ENCODE results near the gene FCER2. TPM values are rescaled to one million over a fixed set of nuclear protein-coding genes. Genes with fewer than 3 reads are reported as not detected.
"Not testable (repeated sequence)": the region's sequence is repeated elsewhere in the genome, so short reads cannot be mapped to it uniquely, and the experiment has no call there.

FCER2 gene
- polyA plus RNA-seq, 1 experiment, result not detected

DNA sequence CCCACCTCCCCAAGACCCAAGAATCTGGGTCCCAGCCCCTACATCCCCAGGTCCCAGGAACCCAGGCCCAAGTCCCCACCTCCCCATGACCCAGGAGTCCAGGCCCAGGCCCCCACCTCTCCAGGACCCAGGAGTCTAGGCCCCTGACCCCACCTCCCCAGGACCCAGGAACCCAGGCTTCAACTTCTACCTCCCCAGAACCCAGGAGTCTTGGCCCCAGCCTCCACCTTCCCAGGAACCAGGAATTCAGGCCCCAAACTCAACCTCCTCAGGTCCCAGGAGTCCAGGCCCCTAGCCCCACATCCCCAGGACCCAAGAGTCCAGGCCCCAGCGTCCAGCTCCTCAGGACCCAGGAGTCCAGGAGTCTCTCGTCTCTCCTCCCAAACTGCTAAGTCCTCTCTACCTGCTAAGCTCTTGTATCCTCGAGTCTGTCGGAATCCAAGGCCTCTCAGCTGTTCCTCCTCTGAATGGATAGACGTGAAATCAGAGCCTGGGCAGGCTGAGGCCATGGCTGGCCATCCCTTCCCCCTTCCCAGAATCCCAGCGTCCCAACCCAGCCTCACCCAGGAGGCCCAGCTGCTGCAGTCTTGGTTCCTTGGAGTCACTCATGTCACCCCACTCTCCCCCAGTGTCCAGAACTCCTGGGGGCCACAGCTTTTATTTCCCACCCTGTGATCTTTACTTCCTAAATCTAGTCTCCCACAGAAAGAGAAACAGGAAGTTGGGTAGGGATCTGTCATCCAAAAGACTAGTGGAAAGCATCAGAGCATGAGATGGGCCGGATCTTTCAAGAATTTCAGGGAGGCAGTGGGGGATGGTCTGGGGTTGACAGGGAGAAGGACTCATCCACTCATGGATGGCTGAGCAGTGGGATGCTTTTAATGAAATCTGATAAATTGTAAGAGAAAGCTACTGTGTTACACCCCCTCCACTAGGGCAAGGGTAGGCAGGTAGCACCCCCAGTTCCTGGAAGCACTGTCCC, 45.3 kb upstream of the FCER2 start, which contains the start of gene CD209:
TSS of gene CD209 (minus strand) at position 632 of the 982 bp plus-strand sequence. CDS start at position 609, 23 bp downstream.
- no peak within 1 kb of the TSS for H3K4me3 ChIP-seq (ENCODE audit: low read depth, low read length)
- POLR2A ChIA-PET, result no interaction called here
- no peaks in the 10 kb centered on the region for H3K36me3 ChIP-seq (ENCODE audit: control insufficient read depth, insufficient read depth, low read length)
- CTCF ChIA-PET, result interaction anchor here (0.9 to 1.2 kb wide), 2 partner anchors 12 to 53 kb away, joined by 4 to 5 read pairs; no protein-coding TSS in a partner anchor
- TF ChIP-seq, protein P1, sequence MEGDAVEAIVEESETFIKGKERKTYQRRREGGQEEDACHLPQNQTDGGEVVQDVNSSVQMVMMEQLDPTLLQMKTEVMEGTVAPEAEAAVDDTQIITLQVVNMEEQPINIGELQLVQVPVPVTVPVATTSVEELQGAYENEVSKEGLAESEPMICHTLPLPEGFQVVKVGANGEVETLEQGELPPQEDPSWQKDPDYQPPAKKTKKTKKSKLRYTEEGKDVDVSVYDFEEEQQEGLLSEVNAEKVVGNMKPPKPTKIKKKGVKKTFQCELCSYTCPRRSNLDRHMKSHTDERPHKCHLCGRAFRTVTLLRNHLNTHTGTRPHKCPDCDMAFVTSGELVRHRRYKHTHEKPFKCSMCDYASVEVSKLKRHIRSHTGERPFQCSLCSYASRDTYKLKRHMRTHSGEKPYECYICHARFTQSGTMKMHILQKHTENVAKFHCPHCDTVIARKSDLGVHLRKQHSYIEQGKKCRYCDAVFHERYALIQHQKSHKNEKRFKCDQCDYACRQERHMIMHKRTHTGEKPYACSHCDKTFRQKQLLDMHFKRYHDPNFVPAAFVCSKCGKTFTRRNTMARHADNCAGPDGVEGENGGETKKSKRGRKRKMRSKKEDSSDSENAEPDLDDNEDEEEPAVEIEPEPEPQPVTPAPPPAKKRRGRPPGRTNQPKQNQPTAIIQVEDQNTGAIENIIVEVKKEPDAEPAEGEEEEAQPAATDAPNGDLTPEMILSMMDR (IDR thresholded peaks at IDR 0.05; ENCODE audit: insufficient read depth, low read depth, low read length), result no peak
- no peak for DNase-seq (ENCODE audit: low read depth)
- H3K27me3 ChIP-seq (ENCODE audit: control insufficient read depth, insufficient read depth, low read length), result peaks cover 2% of the 10 kb centered on the region

DNA sequence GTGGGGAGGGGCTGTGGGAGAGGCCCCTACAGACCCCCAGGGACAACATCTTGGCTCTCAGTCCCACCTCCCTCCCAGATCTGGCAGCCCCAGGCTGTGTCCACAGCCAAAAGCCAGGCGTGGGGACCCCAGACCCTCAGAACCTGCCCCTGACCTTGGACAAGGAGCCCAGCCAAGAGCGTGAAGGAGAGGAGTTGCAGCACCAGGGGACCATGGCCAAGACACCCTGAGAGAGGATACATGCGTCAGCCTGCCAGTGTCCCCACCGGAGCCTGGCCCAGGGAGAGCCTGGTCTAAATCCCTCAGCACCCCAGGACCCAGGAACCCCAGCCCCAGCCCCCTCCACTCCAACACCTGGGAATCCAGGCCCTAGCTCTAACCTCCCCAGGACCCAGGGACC, 44.4 kb upstream of the FCER2 start:
- DNase-seq (ENCODE audit: low read depth); CTCF ChIA-PET; H3K27me3 ChIP-seq (ENCODE audit: control insufficient read depth, insufficient read depth, low read length); H3K36me3 ChIP-seq (ENCODE audit: control insufficient read depth, insufficient read depth, low read length); POLR2A ChIA-PET; H3K4me3 ChIP-seq (ENCODE audit: low read depth, low read length): not testable (repeated sequence)

DNA sequence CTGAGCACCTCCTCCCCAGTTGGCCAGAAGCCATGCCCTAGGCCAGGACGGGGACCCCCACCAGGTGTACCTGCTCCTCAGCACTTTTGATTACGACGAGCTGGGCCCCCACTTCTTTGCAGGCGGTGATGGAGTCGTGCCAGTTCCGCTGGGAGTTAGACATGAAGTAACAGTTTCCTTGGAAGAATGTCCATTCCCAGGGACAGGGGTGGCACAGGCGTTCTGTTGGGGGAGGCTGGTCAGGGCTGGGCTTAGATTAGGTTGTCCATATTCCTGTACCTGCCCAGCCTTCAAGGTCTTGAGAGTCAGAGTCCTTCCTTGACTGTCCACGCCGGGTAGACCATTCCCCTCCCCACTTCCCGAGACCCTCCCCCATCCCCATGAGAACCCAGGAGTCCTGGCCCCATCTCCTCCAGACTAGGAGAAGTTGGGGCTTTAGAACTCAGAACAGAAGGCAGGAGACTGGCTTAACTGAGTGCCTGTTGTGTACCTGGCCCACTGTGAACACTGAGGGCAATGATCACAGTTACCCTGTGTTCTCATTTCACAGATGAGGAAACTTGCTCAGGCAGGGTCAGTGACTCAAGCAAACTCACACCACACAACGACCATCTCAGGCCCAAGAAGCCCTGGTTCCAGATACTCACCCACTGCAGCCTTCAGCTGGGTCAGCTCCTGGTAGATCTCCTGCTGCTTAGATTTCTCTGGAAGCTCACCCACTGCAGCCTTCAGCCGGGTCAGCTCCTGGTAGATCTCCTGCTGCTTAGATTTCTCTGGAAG, 43.1 kb upstream of the FCER2 start:
- Histone ChIP-seq H3K4me3 (ENCODE audit: low read depth, low read length) (no peak overlapping the region), H3K27me3 (ENCODE audit: control insufficient read depth, insufficient read depth, low read length) (peaks cover 2% of the 10 kb centered on the region; the same call in 1 of the 2 replicates), H3K36me3 (ENCODE audit: control insufficient read depth, insufficient read depth, low read length) (no peaks in the 10 kb centered on the region)
- no peak for DNase-seq (ENCODE audit: low read depth)
- POLR2A ChIA-PET, result interaction anchor here (0.6 kb wide), 1 partner anchor 47 kb away, joined by 3 read pairs; no protein-coding TSS in a partner anchor
- CTCF ChIA-PET, result no interaction called here
- TF ChIP-seq, protein P1 (IDR thresholded peaks at IDR 0.05; ENCODE audit: insufficient read depth, low read depth, low read length), result no peak

DNA sequence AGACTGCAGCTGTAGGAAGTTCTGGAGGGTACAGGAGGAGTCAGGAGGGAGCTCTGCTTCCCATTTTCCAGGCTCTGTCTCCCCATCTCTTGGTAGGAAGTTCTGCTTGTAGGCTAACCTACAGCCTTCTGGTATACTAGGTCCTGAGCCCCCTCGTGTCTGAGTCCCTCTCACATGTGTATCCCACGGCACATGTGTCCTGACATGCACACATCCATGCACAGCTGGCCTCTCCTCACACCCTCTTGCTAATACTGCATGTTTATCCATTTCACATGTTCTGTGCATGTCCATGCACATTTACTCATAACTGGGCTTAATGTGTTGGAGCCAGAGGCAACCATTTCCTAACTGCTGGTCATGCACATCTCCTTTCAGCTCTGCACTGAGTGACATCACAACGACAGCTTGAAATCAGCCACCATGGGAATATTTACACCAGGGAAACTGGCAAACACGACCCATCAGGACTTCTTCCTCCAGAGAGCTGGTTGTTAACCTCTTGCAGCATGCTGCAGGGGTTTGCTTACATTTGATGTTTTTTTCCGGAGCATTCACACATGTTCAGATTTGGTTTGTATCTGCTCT, 42.4 kb upstream of the FCER2 start:
- TF ChIP-seq, protein P1 (IDR thresholded peaks at IDR 0.05; ENCODE audit: insufficient read depth, low read depth, low read length), result no peak
- no peak for DNase-seq (ENCODE audit: low read depth)
- no peak overlapping the region for H3K4me3 ChIP-seq (ENCODE audit: low read depth, low read length)
- H3K27me3 ChIP-seq (ENCODE audit: control insufficient read depth, insufficient read depth, low read length), result peaks cover 2% of the 10 kb centered on the region; the same call in 1 of the 2 replicates
- CTCF ChIA-PET, result no interaction called here
- POLR2A ChIA-PET, result no interaction called here
- H3K36me3 ChIP-seq (ENCODE audit: control insufficient read depth, insufficient read depth, low read length), result no peaks in the 10 kb centered on the region

DNA sequence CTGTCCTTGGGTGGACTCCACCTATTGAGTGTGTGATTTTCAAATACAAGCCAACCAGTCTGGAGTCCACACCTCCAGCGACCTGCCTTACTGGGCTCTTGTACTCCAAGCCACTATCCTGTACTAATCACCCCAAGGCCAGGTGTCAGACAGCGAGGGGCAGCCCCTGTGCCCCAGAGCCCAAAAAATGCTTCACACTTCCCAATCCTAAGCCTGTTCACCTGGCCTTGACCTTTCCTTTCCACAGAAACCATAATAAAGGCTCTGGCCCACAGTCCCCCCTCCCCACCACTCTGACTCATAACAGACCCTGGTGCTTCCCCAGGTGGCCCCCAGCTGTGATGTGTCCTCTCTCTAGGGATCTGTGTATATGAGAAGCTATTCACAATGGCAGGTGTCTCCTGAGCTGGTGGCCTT, 41.5 kb upstream of the FCER2 start:
- CTCF ChIA-PET, result no interaction called here
- DNase-seq (ENCODE audit: low read depth), result no peak
- Histone ChIP-seq H3K4me3 (ENCODE audit: low read depth, low read length) (no peak overlapping the region), H3K27me3 (ENCODE audit: control insufficient read depth, insufficient read depth, low read length) (peaks cover 2% of the 10 kb centered on the region; the same call in 1 of the 2 replicates), H3K36me3 (ENCODE audit: control insufficient read depth, insufficient read depth, low read length) (no peaks in the 10 kb centered on the region)
- TF ChIP-seq, protein P1 (IDR thresholded peaks at IDR 0.05; ENCODE audit: insufficient read depth, low read depth, low read length), result no peak
- POLR2A ChIA-PET, result no interaction called here
